ENCODE data around the gene ADAMTS6. TPM values are rescaled to one million over a fixed set of nuclear protein-coding genes. Genes with fewer than 3 reads are reported as not detected.

ADAMTS6 gene
- total and polyA plus RNA-seq, 2 donors (not counting 1 experiment from before 2014, with no cell fraction given), result 3.6 to 12.3 TPM

DNA sequence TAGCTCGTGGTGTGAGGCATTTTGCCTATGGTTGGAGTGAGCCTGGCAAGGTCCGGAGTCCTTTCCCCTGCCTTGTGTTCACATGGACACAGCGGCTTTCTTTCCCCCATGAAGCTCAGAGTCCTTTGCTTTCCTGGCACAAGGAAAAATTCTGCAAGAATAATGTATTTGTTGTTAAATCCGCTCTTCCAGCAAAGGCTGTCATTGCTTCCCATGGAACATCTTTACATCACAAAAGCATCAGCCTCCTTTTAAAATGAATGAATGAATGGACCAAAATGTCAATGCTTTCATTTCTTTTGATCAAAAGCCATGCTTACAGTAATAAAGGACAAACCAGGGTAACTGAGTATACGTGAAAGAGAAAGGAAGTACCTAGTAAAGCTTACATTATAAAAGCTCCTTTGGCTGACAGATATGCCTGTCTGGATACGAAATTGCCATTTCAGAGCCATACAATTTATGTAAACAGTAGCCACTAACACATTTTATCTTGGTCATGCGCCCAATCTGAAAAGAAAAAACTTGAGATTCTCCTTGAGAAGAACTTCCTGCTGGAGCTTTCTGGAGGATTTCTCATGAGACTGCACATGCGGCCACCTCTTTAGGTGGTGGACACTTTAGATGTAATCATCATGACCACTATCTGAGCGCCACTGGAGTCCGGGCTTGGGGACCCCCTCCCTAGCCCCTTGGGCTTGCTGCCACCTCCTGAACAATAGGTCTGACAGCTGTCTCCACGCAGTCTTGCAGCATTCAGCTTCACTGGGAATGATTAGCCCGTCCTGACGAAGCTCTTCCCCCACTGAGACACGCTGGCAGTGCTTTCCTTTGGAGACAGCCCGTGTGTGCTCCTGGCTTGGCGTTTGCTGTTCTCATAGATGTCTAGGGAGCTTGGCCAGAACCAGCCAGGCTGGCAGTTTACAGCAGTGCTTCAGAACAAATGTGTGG, 355.9 kb downstream of the ADAMTS6 start:
- Histone ChIP-seq H2AFZ (ENCODE audit: insufficient read depth, low read depth, low read length, poor library complexity, severe bottlenecking) (no peak overlapping the region), H3K9me3 (ENCODE audit: control extremely low read depth in 1 of 3, control insufficient read depth in 2 of 3, insufficient read depth in 1 of 3, low read length in 2 of 3) (no peaks in the 10 kb centered on the region), H4K20me1 (ENCODE audit: control insufficient read depth, insufficient read depth, low read length, poor library complexity, severe bottlenecking) (no peaks in the 10 kb centered on the region), H3K79me2 (ENCODE audit: control insufficient read depth, insufficient read depth, low read length) (no peaks in the 10 kb centered on the region), H3K4me1 (ENCODE audit: control insufficient read depth in 2 of 2, insufficient read depth in 2 of 2, low read length in 2 of 2) (no peaks in the 10 kb centered on the region), H3K4me3 (ENCODE audit: control extremely low read depth in 1 of 5, extremely low read depth in 1 of 5, insufficient read depth in 1 of 5, low read depth in 2 of 5, low read length in 4 of 5) (no peak overlapping the region), H3K4me2 (replicated peaks; ENCODE audit: low read depth, low read length, poor library complexity, severe bottlenecking) (no peak overlapping the region), H3K9ac (ENCODE audit: low read length) (no peak overlapping the region), H3K36me3 (replicated peaks in 1 of 2; ENCODE audit: control extremely low read depth in 1 of 2, control insufficient read depth in 1 of 2, extremely low read depth in 1 of 2, insufficient read depth in 2 of 2, low read length in 1 of 2) (no peaks in the 10 kb centered on the region), H3K27ac (ENCODE audit: low read length in 2 of 2) (no peak overlapping the region), H3K27me3 (replicated peaks in 1 of 4; ENCODE audit: control extremely low read depth in 1 of 4, control insufficient read depth in 3 of 4, insufficient read depth in 4 of 4, low read length in 3 of 4) (no peaks in the 10 kb centered on the region)
- TF ChIP-seq CTCF (IDR thresholded peaks at IDR 0.05), result no peak
- no peak for TF ChIP-seq EZH2 (IDR thresholded peaks at IDR 0.05; ENCODE audit: borderline replicate concordance, insufficient read depth, low read depth, low read length, poor library complexity, severe bottlenecking)
- ATAC-seq (ENCODE audit: low read depth) (no peak), DNase-seq (no peak)
- no peaks in the 10 kb centered on the region for H3K27me3 Mint-ChIP-seq
- intact Hi-C loops (cut with micrococcal nuclease), result no loop called here
- no peaks in the 10 kb centered on the region for H3K9me3 Mint-ChIP-seq (ENCODE audit: insufficient read depth)
- no peak overlapping the region for H3K4me3 Mint-ChIP-seq
- POLR2A ChIA-PET, result no interaction called here
- CTCF ChIA-PET, result no interaction called here
- 79% methylated on average over 12 of the region's 16 CpGs for WGBS (ENCODE audit: insufficient coverage)
- no peaks in the 10 kb centered on the region for H3K4me1 Mint-ChIP-seq
- no peak overlapping the region for H3K27ac Mint-ChIP-seq

DNA sequence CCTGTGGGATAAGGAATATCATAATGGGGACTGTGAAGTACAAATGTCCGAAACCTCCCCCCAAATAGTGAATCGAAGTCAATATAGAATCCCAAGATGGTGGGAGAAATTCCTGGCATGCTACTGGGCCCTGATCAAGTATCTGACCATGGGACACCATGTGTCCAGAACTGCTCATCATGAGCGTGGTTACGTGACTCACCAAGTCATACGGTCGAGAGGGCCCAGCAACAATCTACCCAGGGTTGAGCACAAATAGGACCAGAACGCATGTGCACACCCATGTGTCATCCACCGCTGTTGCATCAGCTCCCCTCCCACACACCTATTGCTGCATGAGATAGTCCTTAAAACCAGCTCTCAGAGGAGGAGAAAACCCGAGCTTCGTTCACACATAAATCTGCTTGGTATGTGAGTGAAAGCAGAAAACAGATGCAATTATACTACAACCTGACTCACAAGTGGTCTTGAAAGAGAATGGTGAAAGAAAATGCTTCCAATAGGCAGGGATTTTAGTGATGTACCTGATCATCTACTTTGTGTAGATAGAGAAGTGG, 359.8 kb downstream of the ADAMTS6 start:
- TF ChIP-seq EZH2 (IDR thresholded peaks at IDR 0.05; ENCODE audit: borderline replicate concordance, insufficient read depth, low read depth, low read length, poor library complexity, severe bottlenecking) (no peak), CTCF (IDR thresholded peaks at IDR 0.05) (no peak)
- intact Hi-C loops (cut with micrococcal nuclease), result no loop called here

More for the DNA sequence above, 359.8 kb downstream of the ADAMTS6 start:
- Histone ChIP-seq H3K9me3 (ENCODE audit: control extremely low read depth in 1 of 3, control insufficient read depth in 2 of 3, insufficient read depth in 1 of 3, low read length in 2 of 3) (peaks cover 0 to 5% (median 2%) of the 10 kb centered on the region in 3 donors), H3K27ac (ENCODE audit: low read length in 2 of 2) (no peak overlapping the region), H2AFZ (ENCODE audit: insufficient read depth, low read depth, low read length, poor library complexity, severe bottlenecking) (no peak overlapping the region), H3K4me2 (replicated peaks; ENCODE audit: low read depth, low read length, poor library complexity, severe bottlenecking) (no peak overlapping the region), H4K20me1 (ENCODE audit: control insufficient read depth, insufficient read depth, low read length, poor library complexity, severe bottlenecking) (no peaks in the 10 kb centered on the region), H3K36me3 (replicated peaks in 1 of 2; ENCODE audit: control extremely low read depth in 1 of 2, control insufficient read depth in 1 of 2, extremely low read depth in 1 of 2, insufficient read depth in 2 of 2, low read length in 1 of 2) (no peaks in the 10 kb centered on the region), H3K9ac (ENCODE audit: low read length) (no peak overlapping the region), H3K4me3 (ENCODE audit: control extremely low read depth in 1 of 5, extremely low read depth in 1 of 5, insufficient read depth in 1 of 5, low read depth in 2 of 5, low read length in 4 of 5) (no peak overlapping the region), H3K4me1 (ENCODE audit: control insufficient read depth in 2 of 2, insufficient read depth in 2 of 2, low read length in 2 of 2) (no peaks in the 10 kb centered on the region), H3K27me3 (replicated peaks in 1 of 4; ENCODE audit: control extremely low read depth in 1 of 4, control insufficient read depth in 3 of 4, insufficient read depth in 4 of 4, low read length in 3 of 4) (no peaks in the 10 kb centered on the region), H3K79me2 (ENCODE audit: control insufficient read depth, insufficient read depth, low read length) (no peaks in the 10 kb centered on the region)
- Mint-ChIP-seq H3K27me3 (no peaks in the 10 kb centered on the region), H3K4me1 (no peaks in the 10 kb centered on the region), H3K27ac (no peak overlapping the region), H3K9me3 (ENCODE audit: insufficient read depth) (peaks cover 3% of the 10 kb centered on the region), H3K4me3 (no peak overlapping the region)
- ChIA-PET CTCF (no interaction called here), POLR2A (no interaction called here)
- no peak for DNase-seq
- WGBS (ENCODE audit: insufficient coverage), result 100% methylated on average over 7 of the region's 10 CpGs
- ATAC-seq (ENCODE audit: low read depth), result no peak
